HCT116 (cell line): ENCODE measurements around the gene AGPAT2.

Source experiments
- CBX3 ChIP-seq: IDR thresholded peaks from 2 replicates; pipeline ENCODE4 v1.6.1; 2012; ENCODE audit warnings: low read depth
- CEBPB ChIP-seq: IDR thresholded peaks from 2 replicates; pipeline ENCODE4 v1.6.1; 2012; ENCODE audit warnings: low read depth
- CTCF ChIP-seq, 3 experiments: fragments of 200-600 bp in 1 of 3; sonication (generic) in 1 of 3; IDR thresholded peaks in 2 of 3; conservative IDR thresholded peaks in 1 of 3; 2 replicates each; pipeline ENCODE4 v1.5.1; 2012 to 2017; ENCODE audit warnings: low read depth in 2 of 3, low read length in 2 of 3, antibody characterized with exemption in 1 of 3, borderline replicate concordance in 1 of 3, control low read depth in 1 of 3, mild to moderate bottlenecking in 1 of 3, mixed read lengths in 1 of 3, mixed run types in 1 of 3, moderate library complexity in 1 of 3; ENCODE audit not compliant: insufficient read depth in 1 of 3
- EGR1 ChIP-seq: IDR thresholded peaks from 2 replicates; pipeline ENCODE4 v1.6.1; 2012; ENCODE audit warnings: low read depth
- ELF1 ChIP-seq: IDR thresholded peaks from 2 replicates; pipeline ENCODE4 v1.6.1; 2012; ENCODE audit warnings: low read depth, borderline replicate concordance
- EZH2 ChIP-seq: fragments of 200-600 bp; sonication (generic); IDR thresholded peaks from 2 replicates; pipeline ENCODE4 v1.6.1; 2017; ENCODE audit warnings: antibody characterized with exemption, mixed run types
- JUND ChIP-seq: IDR thresholded peaks from 2 replicates; pipeline ENCODE4 v1.6.1; 2012
- POLR2A ChIP-seq: IDR thresholded peaks from 2 replicates; pipeline ENCODE4 v1.7.0; 2011; ENCODE audit warnings: borderline replicate concordance; ENCODE audit not compliant: insufficient read depth, insufficient read length; ENCODE audit errors: extremely low read depth
- POLR2AphosphoS5 ChIP-seq: IDR thresholded peaks from 2 replicates; pipeline ENCODE4 v1.6.1; 2011; ENCODE audit warnings: mild to moderate bottlenecking, low read depth, low read length, moderate library complexity
- ZFX ChIP-seq: fragments of 450-650 bp; IDR thresholded peaks from 2 replicates; pipeline ENCODE4 v1.6.1; 2017
- ZNF274 ChIP-seq: fragments of 200-500 bp; sonication (Bioruptor generic); IDR thresholded peaks from 2 replicates; pipeline ENCODE4 v1.6.1; 2014; ENCODE audit warnings: mild to moderate bottlenecking, low read depth, low read length, inconsistent platforms

DNA sequence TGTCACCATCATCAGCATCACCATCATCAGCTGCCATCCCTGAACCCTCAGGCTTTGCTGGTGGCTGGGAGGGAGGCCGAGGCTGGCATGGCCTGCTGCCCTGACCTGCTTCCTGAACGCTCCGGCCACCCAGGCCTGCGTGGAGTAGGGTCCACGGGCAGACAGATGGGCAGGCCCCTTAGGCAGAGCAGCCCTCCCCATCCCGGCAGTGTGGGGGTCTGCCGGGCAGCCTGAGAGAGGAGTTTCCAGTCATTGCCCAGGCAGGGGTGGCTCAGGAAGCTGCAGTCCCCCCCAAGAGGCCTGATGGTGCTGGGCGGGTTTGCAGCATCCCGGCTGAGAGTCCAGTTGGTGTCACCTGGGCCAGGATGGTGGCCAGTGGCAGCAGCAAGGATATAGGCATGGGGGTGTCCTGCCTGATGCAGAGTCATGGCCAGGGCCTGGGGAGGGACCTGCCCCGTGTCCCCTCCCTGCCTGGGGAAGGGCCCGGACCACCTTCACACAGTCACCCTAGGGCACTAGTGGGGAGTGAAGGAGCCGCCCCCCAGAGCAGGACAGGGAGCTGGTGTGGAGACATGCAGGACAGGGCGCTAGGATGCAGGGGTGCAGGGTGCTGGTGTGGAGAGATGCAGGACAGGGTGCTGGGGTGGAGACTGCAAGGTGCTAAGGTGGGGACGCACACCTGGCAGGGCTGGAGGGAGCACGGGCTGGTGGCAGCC, 32.3 kb downstream of the AGPAT2 start:
- TF ChIP-seq POLR2A (no peak), CEBPB (no peak), CTCF (IDR thresholded peaks at IDR 0.05 in 2 of 3, conservative IDR thresholded peaks at IDR 0.05 in 1 of 3; ENCODE audit: borderline replicate concordance in 1 of 3, insufficient read depth in 1 of 3, low read depth in 2 of 3, low read length in 2 of 3) (no peak), JUND (no peak), EZH2 (no peak), CBX3 (no peak), POLR2AphosphoS5 (no peak), ELF1 (no peak), ZFX (no peak), ZNF274 (no peak), EGR1 (no peak)
